Fibroblast of skin of left quadriceps (primary cell): ENCODE measurements around the gene RBCK1.
A peak's percentile ranks its signal among the peaks of the same experiment; 100 is the strongest.
"Not testable (repeated sequence)": the region's sequence is repeated elsewhere in the genome, so short reads cannot be mapped to it uniquely, and the experiment has no call there.

Source experiments
- DNase-seq, 2 experiments: peaks; one replicate each; pipeline ENCODE4 v3.0.0-alpha.2; 2013; ENCODE audit warnings: low read depth in 2 of 2

RBCK1 gene

GRCh38 chr20:472889-473292 lies 64.8 kb downstream of the RBCK1 start:
- DNase-seq = no peak

GRCh38 chr20:474581-474980 lies 66.5 kb downstream of the RBCK1 start:
- no peak for DNase-seq

- no peak for DNase-seq
These were observed 67.6 kb downstream of the RBCK1 start for GRCh38 chr20:475463-476357.

GRCh38 chr20:476561-477249 lies 68.6 kb downstream of the RBCK1 start:
- not testable (repeated sequence) for DNase-seq

GRCh38 chr20:478010-478948 lies 70.2 kb downstream of the RBCK1 start:
- peak; percentile 69 to 72 for DNase-seq

- peak; percentile 53 to 55 for DNase-seq
These were observed 70.9 kb downstream of the RBCK1 start for GRCh38 chr20:478949-479429.

GRCh38 chr20:479487-479886 lies 71.4 kb downstream of the RBCK1 start:
- no peak for DNase-seq

- DNase-seq = no peak
These were observed 71.9 kb downstream of the RBCK1 start for GRCh38 chr20:480044-480443.

- DNase-seq = no peak
These were observed 73.1 kb downstream of the RBCK1 start for GRCh38 chr20:481167-481566.
